ENCODE results near the gene RERE.

DNA sequence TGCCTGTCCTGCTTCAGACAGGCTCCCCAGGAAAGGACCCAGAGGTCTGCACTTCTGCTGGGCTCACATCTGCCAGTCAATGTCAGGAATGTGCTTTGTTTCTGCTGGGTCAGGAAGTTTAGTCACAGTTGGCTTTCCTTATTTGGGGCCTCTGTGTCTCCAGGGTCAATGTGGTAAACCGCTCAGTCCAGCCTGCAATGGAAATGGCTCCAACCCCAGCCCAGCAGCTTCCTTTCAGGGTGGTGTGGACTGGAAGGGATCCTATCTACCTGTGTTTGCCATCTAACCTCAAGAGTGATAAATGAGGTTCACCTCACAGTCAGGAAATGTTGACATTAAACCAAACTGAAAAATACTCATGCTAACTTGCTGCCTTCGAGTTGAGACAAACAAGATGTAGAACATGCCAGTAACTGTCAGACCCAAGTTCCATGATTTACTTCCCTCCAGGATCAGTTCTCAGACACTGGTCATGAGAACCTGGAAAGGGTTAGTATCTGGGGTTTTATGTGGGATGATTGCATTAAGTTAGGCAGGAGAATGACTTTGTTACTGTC lies 40.8 kb upstream of the RERE start:
- TF ChIP-seq, protein P1, sequence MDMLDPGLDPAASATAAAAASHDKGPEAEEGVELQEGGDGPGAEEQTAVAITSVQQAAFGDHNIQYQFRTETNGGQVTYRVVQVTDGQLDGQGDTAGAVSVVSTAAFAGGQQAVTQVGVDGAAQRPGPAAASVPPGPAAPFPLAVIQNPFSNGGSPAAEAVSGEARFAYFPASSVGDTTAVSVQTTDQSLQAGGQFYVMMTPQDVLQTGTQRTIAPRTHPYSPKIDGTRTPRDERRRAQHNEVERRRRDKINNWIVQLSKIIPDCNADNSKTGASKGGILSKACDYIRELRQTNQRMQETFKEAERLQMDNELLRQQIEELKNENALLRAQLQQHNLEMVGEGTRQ (CRISPR knock-in tag; IDR thresholded peaks at IDR 0.05), result no peak
- no peak for TF ChIP-seq NR3C1 (CRISPR knock-in tag; conservative IDR thresholded peaks at IDR 0.05; ENCODE audit: low read depth)
- TF ChIP-seq, protein P2, sequence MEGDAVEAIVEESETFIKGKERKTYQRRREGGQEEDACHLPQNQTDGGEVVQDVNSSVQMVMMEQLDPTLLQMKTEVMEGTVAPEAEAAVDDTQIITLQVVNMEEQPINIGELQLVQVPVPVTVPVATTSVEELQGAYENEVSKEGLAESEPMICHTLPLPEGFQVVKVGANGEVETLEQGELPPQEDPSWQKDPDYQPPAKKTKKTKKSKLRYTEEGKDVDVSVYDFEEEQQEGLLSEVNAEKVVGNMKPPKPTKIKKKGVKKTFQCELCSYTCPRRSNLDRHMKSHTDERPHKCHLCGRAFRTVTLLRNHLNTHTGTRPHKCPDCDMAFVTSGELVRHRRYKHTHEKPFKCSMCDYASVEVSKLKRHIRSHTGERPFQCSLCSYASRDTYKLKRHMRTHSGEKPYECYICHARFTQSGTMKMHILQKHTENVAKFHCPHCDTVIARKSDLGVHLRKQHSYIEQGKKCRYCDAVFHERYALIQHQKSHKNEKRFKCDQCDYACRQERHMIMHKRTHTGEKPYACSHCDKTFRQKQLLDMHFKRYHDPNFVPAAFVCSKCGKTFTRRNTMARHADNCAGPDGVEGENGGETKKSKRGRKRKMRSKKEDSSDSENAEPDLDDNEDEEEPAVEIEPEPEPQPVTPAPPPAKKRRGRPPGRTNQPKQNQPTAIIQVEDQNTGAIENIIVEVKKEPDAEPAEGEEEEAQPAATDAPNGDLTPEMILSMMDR (IDR thresholded peaks at IDR 0.05), result no peak
- TF ChIP-seq KAT7 (CRISPR knock-in tag; IDR thresholded peaks at IDR 0.05; ENCODE audit: borderline replicate concordance), result no peak
- TF ChIP-seq ELF4 (CRISPR knock-in tag; IDR thresholded peaks at IDR 0.05; ENCODE audit: low read depth), result no peak
- no peak for TF ChIP-seq ZNF232 (CRISPR knock-in tag; IDR thresholded peaks at IDR 0.05)

Data from WTC11 (cell line).